Stimulated activated CD4-positive, alpha-beta T cell treated with anti-CD3 and anti-CD28 coated beads, Interleukin-2, amount 100 ng/mL, for 24 hours (primary cell): Measurements from ENCODE around the gene SMAD6.

Source experiments
- DNase-seq, 2 donors: peaks; one replicate each; pipeline ENCODE4 v3.0.0-alpha.2; 2020

SMAD6 gene

DNA sequence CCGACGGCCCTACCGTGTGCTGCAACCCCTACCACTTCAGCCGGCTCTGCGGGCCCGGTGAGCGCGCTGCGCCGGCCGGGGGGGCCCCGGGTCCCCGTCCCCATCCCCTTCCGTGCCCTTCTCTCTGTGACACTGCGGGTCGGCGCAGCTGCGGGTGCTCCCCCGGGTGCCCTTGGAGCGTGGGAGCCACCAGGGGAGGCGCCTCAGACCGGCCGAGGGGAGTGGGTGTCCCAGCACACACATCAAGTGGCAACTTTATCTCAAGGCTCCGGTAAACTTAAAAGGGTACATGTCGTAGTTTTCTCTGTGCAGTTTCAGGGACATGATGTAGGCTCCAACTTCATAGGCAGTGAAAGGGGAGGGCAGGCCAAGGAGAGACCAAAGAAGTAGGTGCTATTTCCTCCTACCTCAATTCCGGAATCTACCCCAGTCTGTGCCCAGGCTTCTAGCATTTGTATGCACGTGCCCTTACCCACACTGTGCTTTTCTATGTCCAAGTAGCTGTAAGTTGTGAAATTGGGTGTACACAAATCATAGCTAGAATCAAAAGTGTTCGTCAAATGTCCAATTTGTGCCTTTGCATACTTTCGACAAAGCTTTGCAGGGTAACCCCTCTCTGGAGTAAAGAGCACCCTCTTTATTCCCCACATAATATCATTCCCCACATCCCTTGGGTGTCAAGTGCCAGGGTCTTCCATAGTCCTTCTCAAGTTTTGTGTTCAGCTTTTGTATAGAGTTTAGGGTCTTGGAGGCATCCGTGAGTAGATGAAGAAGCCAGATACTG is 2.2 kb downstream of the SMAD6 start:
- no peak for DNase-seq

DNA sequence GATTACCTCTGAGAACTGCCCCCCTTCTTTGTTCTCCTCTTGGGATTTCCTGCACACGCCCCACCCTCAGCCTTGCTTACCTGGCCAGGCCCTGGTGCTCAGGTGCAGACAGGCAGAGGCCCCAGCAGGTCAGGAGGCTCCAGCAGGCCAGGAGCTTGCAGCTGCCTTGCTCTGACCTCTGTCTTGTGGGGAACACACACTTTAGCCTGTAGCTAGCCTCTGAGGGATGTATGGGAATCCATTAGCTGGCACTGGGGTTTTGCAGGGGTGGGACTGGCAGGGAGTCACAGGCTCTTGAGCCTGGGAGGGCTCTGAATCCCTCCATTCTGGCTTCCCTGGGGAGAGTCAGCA is 2.7 kb downstream of the SMAD6 start:
- DNase-seq = no peak

- no peak for DNase-seq
These were observed 3.5 kb downstream of the SMAD6 start for GRCh38 chr15:66705277-66706146.

DNA sequence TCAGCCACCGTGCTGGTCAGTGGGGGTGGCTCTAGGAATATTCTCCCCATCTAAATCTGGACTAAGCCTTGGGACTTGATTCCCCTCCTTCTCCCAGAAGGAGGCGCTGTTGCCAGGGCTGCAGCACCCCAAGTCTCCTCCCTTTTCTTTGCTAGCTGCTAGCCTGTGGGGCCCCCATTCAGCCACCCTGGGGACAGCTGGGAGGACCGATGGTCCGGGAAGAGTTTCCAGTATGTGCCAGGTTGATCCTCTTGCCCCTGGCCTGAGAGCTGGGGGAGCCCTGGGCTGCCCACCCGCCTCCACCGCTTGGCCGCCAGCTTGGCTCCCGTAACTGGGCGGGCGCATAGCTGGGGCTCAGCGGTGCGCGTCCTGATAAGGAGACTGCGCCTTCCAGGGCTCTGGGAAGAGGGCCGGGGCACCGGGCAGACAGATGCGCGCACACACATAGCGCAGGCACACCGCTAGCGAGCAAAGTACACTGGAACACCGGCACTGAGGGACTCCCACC is 4.2 kb downstream of the SMAD6 start:
- no peak for DNase-seq

- DNase-seq = no peak
These were observed 4.8 kb downstream of the SMAD6 start for GRCh38 chr15:66706840-66707239.

DNA sequence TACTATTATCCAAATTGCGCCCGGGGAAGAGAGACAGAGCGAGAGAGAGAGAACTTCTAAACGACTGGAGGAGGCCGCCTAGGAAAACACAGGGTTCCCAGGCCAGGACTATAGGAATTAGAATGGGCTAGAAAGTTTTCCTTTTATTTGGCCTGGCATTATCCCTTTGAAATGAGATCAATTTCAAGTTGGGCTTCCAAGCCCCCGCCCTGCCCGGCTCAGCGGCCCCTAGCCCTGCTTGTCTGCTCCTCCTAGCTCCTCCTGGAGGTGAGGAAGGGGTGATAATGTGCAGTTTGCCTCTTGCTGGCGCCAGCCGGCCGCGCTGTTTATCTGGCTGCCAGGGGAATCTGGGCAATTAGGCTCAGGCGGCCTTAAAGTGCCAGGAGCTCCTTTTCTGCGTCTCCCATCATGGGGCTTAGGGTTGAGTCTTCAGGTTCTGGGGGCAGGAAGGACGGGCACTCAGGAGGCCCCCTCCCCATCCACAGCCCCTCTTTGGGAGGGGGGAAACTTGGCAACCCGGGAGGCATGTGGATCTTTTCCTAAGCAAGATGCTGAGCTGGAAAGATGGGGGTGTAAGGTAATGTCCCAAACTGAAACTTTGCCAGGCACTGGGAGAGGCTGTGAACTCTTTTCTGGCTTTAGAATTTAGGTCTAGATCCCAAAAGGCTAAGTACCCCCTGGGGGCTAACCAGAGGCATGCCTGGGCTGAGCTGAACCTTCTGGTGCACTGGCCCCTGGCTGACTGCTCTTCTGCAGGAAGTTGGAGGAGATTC is 5.5 kb downstream of the SMAD6 start:
- DNase-seq = no peak

GRCh38 chr15:66708389-66708788 is 6.4 kb downstream of the SMAD6 start:
- no peak for DNase-seq

DNA sequence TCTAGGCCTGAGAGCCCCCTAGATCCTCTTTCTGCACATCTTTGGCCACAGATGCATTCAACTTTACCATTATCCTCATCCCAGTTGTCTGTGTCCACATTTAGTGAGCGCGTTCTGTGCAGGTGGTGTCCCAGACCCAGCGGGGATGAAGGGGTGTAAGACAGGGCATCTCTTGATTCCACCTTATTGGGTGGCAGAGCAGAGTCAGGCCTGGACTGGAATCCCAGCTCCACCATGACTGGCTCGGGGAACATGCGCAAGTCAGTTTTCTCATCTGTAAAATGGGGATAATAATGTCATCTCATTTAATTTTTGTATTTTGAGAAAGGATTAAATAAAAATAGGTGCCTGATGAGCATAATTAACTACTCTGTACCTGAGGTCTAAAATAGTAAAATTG is 7.8 kb downstream of the SMAD6 start:
- DNase-seq = no peak

- no peak for DNase-seq
These were observed 9.2 kb downstream of the SMAD6 start for GRCh38 chr15:66711260-66711659.

GRCh38 chr15:66711862-66712261 is 9.8 kb downstream of the SMAD6 start:
- DNase-seq = no peak

GRCh38 chr15:66713843-66714508 is 11.9 kb downstream of the SMAD6 start:
- no peak for DNase-seq

GRCh38 chr15:66714543-66714981 is 12.5 kb downstream of the SMAD6 start:
- DNase-seq = no peak

- no peak for DNase-seq
These were observed 13.2 kb downstream of the SMAD6 start for GRCh38 chr15:66715181-66715624.

GRCh38 chr15:66715720-66716655 is 14.0 kb downstream of the SMAD6 start:
- DNase-seq = no peak

DNA sequence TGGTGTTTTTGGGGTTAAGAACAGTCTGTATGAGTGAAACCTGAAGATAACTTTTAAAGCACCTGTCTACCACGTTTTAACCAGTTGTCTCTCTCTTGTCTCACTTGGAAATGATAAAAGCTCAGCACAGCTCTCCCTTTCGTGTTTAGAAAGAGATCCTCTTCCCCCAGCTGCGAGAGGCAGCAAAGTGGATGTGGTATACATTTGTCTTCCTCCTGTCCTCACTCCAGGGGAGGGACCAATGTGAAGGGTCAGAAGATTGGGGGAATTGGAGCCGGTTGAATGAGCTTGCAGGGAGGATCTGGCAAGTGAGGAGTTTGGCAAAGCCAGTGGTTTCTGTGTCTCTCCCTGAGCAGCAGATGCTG is 14.6 kb downstream of the SMAD6 start:
- no peak for DNase-seq

DNA sequence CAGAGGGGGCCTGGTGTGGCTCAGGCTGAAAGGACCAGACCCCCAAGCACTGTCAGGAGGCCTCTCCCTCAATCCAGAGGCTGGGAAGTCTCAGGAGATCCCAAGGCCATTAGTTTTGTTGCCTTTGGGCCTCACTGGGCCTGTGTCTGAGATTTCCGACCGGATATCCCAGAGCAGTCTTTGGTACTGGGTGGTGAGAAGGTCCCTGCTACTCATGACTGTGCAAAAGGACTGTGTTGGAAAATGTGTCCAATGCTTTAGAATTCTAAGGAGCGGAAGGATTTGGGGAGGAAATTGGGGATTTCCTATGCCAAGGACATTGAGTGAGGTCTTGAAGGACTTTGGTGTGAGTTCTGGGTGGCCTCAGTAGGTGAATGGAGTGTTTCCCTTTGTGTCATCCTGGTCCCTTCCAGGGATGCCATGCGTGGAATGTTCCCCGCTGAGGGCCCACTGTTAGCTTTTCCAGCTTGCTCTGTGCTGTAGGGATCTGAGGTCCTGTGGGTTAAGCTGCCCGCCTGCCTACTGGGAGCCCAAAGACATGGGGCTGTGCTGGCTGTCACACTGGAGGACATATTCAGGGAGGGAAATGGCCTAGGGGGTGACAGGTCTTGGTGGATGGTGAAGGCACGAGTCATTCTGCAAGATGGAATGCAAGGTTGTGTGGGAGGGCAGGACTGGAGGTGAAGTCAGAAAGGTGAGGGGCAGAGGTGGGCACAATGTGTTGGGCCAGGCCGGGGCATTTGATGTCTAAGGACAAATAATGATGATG is 16.4 kb downstream of the SMAD6 start:
- no peak for DNase-seq

GRCh38 chr15:66719471-66719870 is 17.4 kb downstream of the SMAD6 start:
- DNase-seq = no peak

DNA sequence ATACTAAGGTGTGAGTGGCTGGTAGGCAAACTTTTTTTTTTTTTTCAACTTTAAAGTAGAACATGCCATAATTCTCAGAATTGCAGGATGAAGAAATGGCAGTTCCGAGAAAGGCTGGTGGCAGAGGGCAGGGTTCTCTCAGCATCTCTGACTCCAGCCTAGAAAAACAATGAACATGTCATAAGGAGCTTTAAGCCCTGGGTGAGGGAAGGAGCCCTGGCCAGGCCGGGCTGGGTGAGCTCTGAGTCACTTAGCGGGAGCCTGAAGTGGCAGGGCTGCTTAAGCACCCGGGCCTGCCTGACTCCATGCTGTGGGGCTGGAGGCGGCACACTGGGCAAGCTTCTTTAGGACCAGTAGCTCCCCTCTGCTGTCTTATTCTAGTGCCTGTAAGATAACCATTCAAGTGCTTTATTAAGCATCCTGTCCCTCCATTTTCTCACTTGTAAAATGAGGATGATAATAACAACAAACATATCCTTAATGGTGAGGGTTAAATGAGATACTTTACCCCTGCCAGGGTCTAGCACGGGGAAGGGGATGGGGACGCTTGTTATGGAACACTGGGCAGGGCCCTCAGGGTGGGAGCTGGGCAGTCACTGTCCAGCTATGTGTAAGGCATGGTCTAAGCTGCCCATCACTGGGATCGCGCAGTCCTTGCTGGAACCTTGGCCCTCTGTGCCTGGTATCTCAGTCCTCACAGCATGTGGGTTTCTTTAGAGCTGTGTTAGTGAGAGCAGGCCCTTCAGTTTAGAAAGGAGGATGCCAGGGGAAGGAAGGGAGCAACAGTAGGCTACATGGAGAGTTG is 18.4 kb downstream of the SMAD6 start:
- DNase-seq = no peak

DNA sequence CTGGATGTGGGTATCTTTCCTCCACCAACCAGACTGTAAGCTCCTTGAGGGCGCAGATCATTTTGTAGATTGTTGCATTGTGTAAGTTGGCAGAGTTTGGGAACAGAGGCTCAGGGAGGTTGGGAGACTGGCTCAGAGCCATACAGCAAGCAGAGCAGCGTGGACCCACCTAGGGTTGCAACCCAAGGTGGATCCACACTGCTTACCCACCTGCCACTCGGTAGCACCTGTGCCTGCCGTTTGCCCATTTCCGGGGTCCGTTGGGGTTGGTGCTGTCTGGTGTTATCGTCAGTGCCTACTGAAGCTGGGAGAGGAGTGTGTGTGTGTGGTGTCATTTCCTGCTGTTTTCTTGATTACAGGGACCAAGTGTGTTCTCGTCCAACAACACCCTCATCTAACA is 19.0 kb downstream of the SMAD6 start:
- no peak for DNase-seq

GRCh38 chr15:66721501-66721937 is 19.5 kb downstream of the SMAD6 start:
- no peak for DNase-seq
